ENCODE measurements around the gene HOXB4.

Gene HOXB4
- total RNA-seq = 0.91 to 2.9 reads per million in 2 experiments

- peak; percentile 64 for DNase-seq (ENCODE audit: low read depth)
Measured at GRCh38 chr17:48577946-48578615, at the start of gene HOXB4. TSS of gene HOXB4 (minus strand) at chr17:48578350. CDS start at chr17:48578319, 31 bp downstream.

- no peak for DNase-seq (ENCODE audit: low read depth)
Measured at GRCh38 chr17:48627118-48627597, 49.0 kb upstream of the HOXB4 start.

- no peak for DNase-seq (ENCODE audit: low read depth)
Measured at GRCh38 chr17:48626245-48627117, 48.3 kb upstream of the HOXB4 start, which contains the start of gene HOXB9. TSS of gene HOXB9 (minus strand) at chr17:48626358. CDS start at chr17:48626269, 89 bp downstream.

GRCh38 chr17:48625495-48626244 lies 47.5 kb upstream of the HOXB4 start:
- DNase-seq (ENCODE audit: low read depth) = no peak

- DNase-seq (ENCODE audit: low read depth) = no peak
Measured at GRCh38 chr17:48624544-48625494, 46.7 kb upstream of the HOXB4 start.

- DNase-seq (ENCODE audit: low read depth) = no peak
Measured at GRCh38 chr17:48624118-48624517, 46.0 kb upstream of the HOXB4 start.

GRCh38 chr17:48623583-48623982 lies 45.4 kb upstream of the HOXB4 start:
- DNase-seq (ENCODE audit: low read depth) = no peak

- DNase-seq (ENCODE audit: low read depth) = no peak
Measured at GRCh38 chr17:48622857-48623256, 44.7 kb upstream of the HOXB4 start.

GRCh38 chr17:48621410-48622392 lies 43.6 kb upstream of the HOXB4 start:
- no peak for DNase-seq (ENCODE audit: low read depth)

- DNase-seq (ENCODE audit: low read depth) = no peak
Measured at GRCh38 chr17:48620461-48621139, 42.5 kb upstream of the HOXB4 start.

GRCh38 chr17:48619826-48620449 lies 41.8 kb upstream of the HOXB4 start:
- no peak for DNase-seq (ENCODE audit: low read depth)

- DNase-seq (ENCODE audit: low read depth) = peak; percentile 75
Measured at GRCh38 chr17:48618256-48618896, 40.2 kb upstream of the HOXB4 start.

- no peak for DNase-seq (ENCODE audit: low read depth)
Measured at GRCh38 chr17:48617471-48618255, 39.5 kb upstream of the HOXB4 start.

GRCh38 chr17:48616717-48617470 lies 38.7 kb upstream of the HOXB4 start:
- DNase-seq (ENCODE audit: low read depth) = no peak

- DNase-seq (ENCODE audit: low read depth) = no peak
Measured at GRCh38 chr17:48615963-48616716, 38.0 kb upstream of the HOXB4 start.

All from T follicular helper cell (primary cell).